Measurements from ENCODE around the gene EP400. TPM values are rescaled to one million over a fixed set of nuclear protein-coding genes. Genes with fewer than 3 reads are reported as not detected.

The EP400 gene
- polyA plus RNA-seq, 3 donors = 34.1 to 44.8 (median 43.1) TPM

- DNase-seq = no peak
Observed at GRCh38 chr12:131911028-131911650, 38.6 kb upstream of the EP400 start.

DNA sequence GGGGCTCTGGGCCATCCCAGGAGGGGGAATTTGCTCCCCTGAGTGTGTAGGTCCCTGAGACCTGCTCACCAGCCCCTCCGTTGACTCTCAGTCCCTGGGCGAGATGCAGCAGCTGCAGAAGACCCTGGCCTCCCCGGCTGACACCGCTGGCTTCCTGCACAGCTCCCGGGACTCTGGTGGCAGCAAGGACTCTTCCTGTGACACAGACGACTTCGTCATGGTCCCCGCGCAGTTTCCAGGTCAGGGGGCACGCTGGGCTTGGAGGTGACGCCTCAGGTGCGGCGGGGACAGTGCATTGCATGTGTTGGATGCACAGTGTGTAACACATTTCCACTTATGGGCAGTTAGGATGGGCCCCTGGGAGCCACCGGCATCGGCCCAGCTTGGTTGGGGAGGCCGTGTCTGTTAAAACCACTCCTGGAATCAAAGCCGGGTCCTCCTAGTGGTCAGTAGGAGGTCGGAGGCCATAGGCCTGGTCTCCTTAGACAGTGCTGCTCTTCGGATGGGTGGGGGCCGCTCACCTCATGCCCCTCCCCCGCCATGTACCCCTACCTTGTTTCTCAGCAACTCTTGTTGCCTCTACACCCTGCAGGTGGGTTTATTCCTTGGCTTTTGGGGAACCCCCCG is 37.8 kb upstream of the EP400 start:
- DNase-seq = no peak

- no peak for DNase-seq
Observed at GRCh38 chr12:131912518-131913274, 37.0 kb upstream of the EP400 start.

- no peak for DNase-seq
Observed at GRCh38 chr12:131913666-131914065, 36.1 kb upstream of the EP400 start.

GRCh38 chr12:131914179-131914702 is 35.5 kb upstream of the EP400 start:
- no peak for DNase-seq

DNA sequence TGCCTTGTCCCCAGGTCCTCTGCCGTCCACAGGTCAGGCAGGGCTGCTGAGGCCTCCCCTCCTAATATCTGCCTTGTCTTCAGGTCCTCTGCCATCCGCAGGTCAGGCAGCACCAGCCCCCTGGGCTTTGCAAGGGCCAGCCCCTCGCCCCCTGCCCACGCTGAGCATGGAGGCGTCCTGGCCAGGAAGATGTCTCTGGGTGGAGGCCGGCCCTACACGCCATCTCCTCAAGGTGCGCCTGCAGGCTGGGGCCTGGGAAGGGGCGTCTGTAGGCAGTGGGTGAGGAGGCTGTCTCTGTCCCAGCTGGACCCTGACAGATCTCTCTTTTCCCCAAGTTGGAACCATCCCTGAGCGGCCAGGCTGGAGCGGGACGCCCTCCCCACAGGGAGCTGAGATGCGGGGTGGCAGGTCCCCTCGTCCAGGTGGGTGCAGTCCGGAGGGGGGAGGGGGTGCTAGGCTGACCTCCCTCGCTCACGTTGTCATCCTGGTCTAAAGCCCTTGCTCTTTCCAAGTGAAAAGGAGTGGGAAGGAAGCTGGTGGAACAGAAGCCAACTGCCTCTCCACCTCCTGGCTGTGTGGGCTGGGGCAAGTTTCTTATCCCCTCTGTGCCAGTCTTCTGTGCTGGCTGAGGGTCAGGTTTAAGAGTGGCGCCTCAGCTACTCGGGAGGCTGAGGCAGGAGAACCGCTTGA is 34.6 kb upstream of the EP400 start:
- no peak for DNase-seq

DNA sequence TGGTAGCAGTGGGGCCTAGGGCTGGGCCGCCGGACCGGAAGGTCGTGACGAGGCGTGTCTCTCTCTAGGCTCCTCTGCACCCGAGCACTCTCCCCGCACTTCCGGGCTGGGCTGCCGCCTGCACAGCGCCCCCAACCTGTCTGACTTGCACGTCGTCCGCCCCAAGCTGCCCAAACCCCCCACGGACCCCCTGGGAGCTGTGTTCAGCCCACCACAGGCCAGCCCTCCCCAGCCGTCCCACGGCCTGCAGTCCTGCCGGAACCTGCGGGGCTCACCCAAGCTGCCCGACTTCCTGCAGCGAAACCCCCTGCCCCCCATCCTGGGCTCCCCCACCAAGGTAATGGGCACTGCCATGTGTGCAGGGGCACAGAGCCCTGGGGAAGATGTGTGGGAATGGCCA is 33.9 kb upstream of the EP400 start:
- no peak for DNase-seq

- DNase-seq = no peak
Observed at GRCh38 chr12:131916306-131917138, 33.2 kb upstream of the EP400 start.

DNA sequence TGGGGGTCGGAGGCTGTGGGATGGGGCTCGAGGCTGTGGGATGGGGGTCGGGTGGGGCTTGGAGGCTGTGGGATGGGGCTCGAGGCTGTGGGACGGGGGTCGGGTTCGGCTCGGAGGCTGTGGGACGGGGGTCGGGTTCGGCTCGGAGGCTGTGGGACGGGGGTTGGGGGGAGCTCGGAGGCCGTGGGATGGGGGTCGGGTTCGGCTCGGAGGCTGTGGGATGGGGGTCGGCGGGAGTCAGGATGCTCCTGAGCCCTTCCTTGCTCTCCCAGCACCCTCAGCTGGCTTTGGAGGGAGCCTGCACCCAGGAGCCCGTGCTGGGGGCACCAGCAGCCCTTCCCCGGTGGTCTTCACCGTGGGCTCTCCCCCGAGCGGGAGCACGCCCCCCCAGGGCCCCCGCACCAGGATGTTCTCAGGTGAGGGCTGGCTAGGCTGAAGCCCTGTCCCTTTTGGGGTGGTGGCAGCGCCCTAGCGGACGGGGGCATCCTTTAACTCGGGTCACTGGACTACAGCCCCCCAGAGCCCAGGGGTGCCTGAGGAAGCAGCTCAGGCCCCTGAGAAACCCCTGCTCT is 32.5 kb upstream of the EP400 start:
- DNase-seq = no peak

DNA sequence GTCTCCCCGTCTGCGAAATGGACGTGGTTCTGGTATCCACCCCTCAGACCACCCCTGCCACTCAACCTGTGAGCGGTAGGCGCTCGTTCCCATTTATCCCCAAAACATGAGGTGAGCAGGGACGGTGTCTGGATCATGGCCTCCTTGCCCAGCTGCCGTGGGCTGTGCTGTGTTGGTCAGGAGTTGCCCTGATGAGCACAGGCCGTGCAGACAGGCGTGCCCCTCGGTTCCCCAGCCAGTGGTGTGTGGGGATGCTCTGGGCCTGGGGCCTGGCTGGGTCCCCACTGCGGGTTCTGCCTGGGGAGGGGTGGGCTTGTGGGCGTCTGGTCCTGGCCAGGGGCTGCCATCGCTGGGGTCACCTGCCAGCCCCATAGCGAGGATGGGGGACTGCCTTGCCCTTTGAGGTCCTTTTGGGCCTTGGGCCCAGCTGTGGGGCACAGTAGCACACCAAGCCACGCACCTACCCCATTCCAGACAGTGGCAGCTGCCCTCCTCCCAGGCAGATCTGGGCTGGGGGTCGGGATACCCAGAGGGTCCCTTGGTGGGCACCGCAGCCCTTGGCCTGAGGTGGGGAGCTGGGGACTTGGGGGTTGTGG is 31.9 kb upstream of the EP400 start:
- no peak for DNase-seq

DNA sequence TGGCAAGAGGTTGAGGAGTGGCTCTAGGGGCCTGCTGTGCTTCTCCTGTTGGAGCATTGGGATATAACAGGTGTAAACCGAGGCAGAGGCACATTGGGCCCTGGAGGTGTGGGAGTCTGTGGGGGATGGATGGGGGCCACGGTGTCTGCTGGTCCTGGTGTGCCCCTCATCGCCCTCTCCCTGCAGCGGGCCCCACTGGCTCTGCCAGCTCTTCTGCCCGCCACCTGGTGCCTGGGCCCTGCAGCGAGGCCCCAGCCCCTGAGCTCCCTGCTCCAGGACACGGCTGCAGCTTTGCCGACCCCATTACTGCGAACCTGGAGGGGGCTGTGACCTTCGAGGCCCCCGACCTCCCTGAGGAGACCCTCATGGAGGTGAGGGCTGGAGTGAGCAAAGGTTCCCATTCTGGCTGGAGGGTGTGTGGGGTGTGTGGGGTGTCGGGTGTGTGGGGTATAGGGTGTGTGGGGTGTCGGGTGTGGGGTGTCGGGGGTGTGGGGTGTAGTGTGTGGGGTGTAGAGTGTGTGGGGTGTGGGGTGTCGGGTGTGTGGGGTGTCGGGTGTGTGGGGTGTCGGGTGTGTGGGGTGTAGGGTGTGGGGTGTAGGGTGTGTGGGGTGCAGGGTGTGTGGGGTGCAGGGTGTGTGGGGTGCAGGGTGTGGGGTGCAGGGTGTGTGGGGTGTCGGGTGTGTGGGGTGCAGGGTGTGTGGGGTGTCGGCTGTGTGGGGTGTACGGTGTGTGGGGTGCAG is 31.3 kb upstream of the EP400 start:
- DNase-seq = no peak

DNA sequence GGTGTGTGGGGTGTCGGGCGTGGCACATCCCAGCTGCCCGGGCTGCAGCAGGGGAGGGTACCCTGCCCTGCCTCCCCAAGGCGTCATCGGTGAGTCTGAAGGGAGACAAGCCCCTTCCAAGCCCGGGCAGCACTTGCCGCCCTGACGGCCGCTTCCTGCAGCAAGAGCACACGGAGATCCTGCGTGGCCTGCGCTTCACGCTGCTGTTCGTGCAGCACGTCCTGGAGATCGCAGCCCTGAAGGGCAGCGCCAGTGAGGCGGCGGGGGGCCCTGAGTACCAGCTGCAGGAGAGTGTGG is 30.7 kb upstream of the EP400 start:
- DNase-seq = no peak

DNA sequence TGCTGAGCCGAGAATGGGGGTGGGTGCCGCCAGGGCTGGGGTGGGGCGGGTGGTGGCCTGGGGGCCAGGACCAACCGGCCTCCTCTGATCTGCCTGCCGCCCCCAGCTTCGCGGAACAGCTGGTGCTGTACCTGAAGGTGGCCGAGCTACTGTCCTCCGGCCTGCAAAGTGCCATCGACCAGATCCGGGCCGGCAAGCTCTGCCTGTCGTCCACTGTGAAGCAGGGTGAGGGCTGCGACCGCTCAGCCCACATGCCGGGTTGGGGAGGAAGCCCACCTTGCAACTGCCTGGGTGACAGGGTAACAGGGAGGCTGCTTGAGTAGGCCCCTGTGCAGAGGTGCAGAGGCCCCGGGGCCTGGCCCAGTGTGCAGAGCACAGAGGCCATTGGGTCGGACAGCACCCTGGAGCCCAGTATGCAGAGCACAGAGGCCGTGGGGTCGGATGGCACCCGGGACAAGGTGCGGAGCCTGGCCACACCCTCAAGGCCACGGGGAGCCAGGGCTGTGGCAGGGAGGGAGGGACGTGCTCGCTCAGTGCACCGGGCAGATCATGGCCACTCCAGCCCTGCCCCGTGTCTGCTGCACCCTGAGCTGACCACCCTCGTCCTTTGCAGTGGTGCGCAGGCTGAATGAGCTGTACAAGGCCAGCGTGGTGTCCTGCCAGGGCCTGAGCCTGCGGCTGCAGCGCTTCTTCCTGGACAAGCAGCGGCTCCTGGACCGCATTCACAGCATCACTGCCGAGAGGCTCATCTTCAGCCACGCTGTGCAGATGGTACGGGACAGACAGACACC is 30.2 kb upstream of the EP400 start:
- DNase-seq = no peak

DNA sequence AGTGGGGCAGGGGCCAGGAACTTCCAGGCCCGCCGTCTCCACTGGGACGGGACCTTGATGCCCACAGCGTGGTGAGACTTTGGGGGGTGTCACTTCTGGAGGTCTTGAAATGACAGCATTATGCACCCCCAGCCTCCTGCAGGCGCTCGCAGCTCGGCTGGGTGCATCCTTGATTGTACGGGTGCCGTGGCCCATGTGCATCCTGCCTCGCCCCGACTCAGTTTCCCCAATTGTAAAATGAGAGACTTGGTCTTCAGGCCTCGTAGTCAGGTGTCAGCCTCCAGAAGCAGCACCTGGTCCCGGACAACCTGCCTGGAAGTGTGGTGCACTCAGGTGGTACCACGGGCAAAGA is 29.6 kb upstream of the EP400 start:
- no peak for DNase-seq

- DNase-seq = no peak
Observed at GRCh38 chr12:131920902-131921840, 28.6 kb upstream of the EP400 start.

DNA sequence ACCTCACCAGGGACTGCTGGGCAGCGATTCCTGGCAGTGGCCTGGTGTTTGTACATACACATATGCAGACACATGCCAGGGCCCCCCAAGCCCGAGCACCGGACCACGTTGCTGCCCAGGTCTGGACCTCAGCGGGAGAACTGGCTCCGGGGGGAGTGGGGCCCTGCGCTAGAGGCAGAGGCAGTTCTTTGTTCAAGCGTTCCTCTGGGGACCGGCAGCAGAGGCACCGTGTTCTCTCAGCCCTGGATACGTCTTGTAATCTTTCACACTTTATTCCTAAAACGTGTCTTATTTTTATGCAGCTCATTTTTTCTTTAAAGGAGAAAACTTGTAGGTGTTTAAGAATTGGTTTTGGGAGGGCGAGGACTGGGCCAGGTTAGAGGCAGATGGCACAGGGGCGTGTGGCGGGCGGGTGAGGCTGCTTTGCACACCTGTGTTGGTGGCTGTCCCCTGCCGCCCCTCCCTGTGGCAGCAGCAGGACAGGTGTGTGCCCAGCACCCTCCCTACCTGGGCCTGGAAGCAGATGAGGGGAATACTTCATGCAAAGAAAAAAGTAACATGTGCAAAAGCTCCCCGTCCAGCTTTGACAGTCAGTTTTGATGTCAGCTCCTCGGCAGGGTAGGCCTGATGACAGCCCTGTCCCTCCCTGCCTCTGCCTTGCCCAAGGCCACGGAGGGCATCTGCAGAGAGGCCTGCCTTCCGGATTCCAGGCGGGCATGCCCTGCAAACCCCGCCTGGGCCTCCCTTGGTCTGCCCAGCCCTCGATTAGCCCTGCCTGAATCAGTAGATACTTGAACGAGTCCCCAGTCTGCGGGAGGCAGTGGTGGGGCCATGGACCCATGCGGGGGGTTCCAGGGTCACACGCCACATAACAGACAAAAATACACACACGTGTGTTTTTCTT is 27.6 kb upstream of the EP400 start:
- DNase-seq = no peak

DNA sequence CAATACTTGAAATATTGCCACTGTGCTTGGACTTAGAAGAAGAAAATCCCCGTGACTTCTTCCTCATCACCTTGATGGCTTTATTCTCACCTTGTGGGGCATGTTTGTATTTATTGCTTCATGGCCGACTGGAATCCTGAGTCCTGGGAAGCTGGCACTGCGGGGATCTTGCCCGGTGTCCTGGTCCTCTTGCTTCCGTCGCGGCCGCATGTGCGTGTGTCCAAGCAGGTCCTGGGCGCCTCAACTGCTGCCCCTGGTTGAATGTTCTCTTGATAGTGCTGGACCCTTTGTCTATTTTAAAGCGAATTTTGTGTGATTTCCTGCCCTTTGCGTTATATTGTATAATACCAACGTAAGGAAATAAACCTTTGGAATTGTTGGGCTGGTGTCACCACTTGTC is 27.0 kb upstream of the EP400 start:
- no peak for DNase-seq

Measured in renal pelvis (tissue), 4 donors.